Urinary bladder (tissue), 4 donors: ENCODE results near the gene SH3PXD2B. TPM values are rescaled to one million over a fixed set of nuclear protein-coding genes. Genes with fewer than 3 reads are reported as not detected.

Source experiments
- DNase-seq: peaks from one replicate; pipeline ENCODE4 v3.0.0-alpha.2; 2015; ENCODE audit errors: extremely low spot score
- H3K27ac ChIP-seq: one replicate; pipeline ENCODE4 v1.5.1; 2013; ENCODE audit warnings: low read depth, mild to moderate bottlenecking, moderate library complexity
- H3K36me3 ChIP-seq: one replicate; pipeline ENCODE4 v1.6.1; 2013; ENCODE audit warnings: mild to moderate bottlenecking, moderate library complexity; ENCODE audit not compliant: insufficient read depth
- H3K4me1 ChIP-seq: one replicate; pipeline ENCODE4 v1.6.1; 2013; ENCODE audit warnings: mild to moderate bottlenecking, moderate library complexity; ENCODE audit not compliant: insufficient read depth
- H3K4me3 ChIP-seq: one replicate; pipeline ENCODE4 v1.5.1; 2013; ENCODE audit warnings: low read depth, low read length
- WGBS: extraction: QIAGEN DNeasy Blood & Tissue Kit; methylation state at CpG from one replicate; pipeline ENCODE4 v1.1.7; 2013; 5-methylcytosine and 5-hydroxymethylcytosine counted together
- polyA plus RNA-seq: library from polyadenylated mRNA; stranded (reverse); fragments of 200-250 nt; gene quantifications from one replicate; pipeline ENCODE4 v1.2.3, GENCODE V29; 2013
- total RNA-seq: library from RNA; depleted of rRNA; stranded (reverse); fragments of >200 nt; gene quantifications from one replicate; pipeline ENCODE4 v1.2.3, GENCODE V29; 2014
- donor health status: healthy with polysubstance abuse.
- donor health status: healthy.

The SH3PXD2B gene
- total and polyA plus RNA-seq, 2 donors = 24.3 to 39.4 TPM

- no peak for DNase-seq
- WGBS = 94% methylated on average over 14 of the region's 14 CpGs
- no peak overlapping the region for H3K4me3 ChIP-seq
- no peaks in the 10 kb centered on the region for H3K36me3 ChIP-seq
- H3K27ac ChIP-seq = no peak overlapping the region
- H3K4me1 ChIP-seq = no peaks in the 10 kb centered on the region
Observed at GRCh38 chr5:172492097-172492840, 37.9 kb upstream of the SH3PXD2B start.

- Histone ChIP-seq H3K27ac (no peak overlapping the region), H3K36me3 (no peaks in the 10 kb centered on the region), H3K4me3 (no peak overlapping the region), H3K4me1 (no peaks in the 10 kb centered on the region)
- no peak for DNase-seq
- 87% methylated on average over 8 of the region's 8 CpGs for WGBS
Observed at GRCh38 chr5:172491481-172491880, 37.2 kb upstream of the SH3PXD2B start.

DNA sequence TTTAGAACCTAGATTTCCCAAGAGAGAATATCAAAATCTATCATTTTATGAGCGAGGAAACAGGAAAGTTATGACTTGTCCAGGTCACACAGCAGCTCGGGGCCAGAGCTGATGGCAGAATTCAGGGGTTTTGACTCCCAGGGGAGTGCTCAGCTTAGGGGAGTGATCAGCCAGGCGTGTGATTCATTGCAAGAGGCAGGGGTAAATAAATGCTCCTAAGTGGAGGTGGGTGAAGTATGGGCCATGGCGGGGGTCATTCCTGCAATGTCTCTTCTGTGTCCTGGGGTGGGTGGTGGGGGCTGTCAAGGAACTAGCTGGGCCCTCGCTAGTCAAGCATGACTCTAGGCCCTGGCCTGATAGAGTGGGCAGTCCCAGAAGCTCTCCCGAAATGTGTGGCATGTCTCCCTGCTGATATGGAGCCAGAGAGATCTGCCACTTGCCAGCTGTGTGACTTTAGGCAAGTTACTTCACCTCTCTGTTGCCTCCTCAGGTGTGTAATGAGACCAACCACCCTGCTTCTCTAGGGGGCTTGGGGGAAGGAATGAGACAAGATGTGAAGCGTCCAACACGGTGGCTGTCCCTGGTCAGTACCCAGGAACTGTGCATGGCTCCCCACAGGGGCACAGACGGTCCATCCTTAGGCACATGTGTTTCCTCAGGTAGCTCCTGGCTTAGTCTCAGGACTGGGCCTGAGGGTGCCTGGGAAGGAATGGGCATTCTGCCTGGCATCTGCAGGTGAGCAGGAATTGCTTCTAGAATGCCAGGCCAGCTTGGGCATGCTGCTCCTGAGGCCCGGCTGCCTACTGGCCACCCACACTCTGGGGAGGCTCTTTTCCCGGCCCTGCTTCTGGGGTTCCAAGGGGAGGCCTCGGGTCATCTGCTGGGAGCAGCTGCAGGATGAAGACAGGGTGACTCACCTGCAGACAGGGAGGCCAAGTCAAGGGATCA lies 36.5 kb upstream of the SH3PXD2B start:
- Histone ChIP-seq H3K36me3 (no peaks in the 10 kb centered on the region), H3K4me3 (no peak overlapping the region), H3K27ac (no peak overlapping the region), H3K4me1 (no peaks in the 10 kb centered on the region)
- DNase-seq = no peak
- WGBS = 86% methylated on average over 12 of the region's 12 CpGs

- Histone ChIP-seq H3K4me3 (no peak overlapping the region), H3K36me3 (no peaks in the 10 kb centered on the region), H3K27ac (no peak overlapping the region), H3K4me1 (no peaks in the 10 kb centered on the region)
- no peak for DNase-seq
- WGBS = 90% methylated on average over 14 of the region's 14 CpGs
Observed at GRCh38 chr5:172488221-172488620, 33.9 kb upstream of the SH3PXD2B start.

DNA sequence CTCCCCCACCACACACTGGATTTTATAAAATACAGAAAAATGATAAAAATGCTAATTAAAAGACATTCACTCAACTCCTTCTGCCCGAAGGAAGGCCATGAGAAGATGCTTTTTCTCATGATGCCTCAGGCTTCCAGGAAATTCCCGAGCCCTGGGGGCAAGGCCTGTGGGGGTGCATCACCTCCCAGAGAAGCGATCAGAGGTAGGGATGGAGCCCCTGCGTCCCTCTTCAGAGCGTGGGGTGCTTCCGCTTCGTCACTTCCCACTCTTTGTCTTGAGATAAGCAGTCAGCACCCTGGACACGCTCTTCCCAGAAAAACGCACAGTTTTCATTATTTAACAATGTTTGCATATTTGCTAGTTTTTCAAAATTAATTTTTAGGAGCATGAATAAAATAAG lies 33.3 kb upstream of the SH3PXD2B start:
- no peak for DNase-seq
- no peak overlapping the region for H3K27ac ChIP-seq
- no peaks in the 10 kb centered on the region for H3K4me1 ChIP-seq
- no peaks in the 10 kb centered on the region for H3K36me3 ChIP-seq
- 81% methylated on average over 9 of the region's 9 CpGs for WGBS
- no peak overlapping the region for H3K4me3 ChIP-seq

- DNase-seq = no peak
Observed at GRCh38 chr5:172486912-172487311, 32.6 kb upstream of the SH3PXD2B start.

GRCh38 chr5:172486451-172486850 lies 32.1 kb upstream of the SH3PXD2B start:
- Histone ChIP-seq H3K27ac (no peak overlapping the region), H3K4me1 (no peaks in the 10 kb centered on the region), H3K4me3 (no peak overlapping the region), H3K36me3 (no peaks in the 10 kb centered on the region)
- WGBS = 87% methylated on average over 12 of the region's 12 CpGs
- DNase-seq = no peak

More at GRCh38 chr5:172486912-172487311, 32.6 kb upstream of the SH3PXD2B start:
- Histone ChIP-seq H3K4me3 (no peak overlapping the region), H3K27ac (no peak overlapping the region), H3K36me3 (no peaks in the 10 kb centered on the region), H3K4me1 (no peaks in the 10 kb centered on the region)
- WGBS = 94% methylated on average over 5 of the region's 5 CpGs

DNA sequence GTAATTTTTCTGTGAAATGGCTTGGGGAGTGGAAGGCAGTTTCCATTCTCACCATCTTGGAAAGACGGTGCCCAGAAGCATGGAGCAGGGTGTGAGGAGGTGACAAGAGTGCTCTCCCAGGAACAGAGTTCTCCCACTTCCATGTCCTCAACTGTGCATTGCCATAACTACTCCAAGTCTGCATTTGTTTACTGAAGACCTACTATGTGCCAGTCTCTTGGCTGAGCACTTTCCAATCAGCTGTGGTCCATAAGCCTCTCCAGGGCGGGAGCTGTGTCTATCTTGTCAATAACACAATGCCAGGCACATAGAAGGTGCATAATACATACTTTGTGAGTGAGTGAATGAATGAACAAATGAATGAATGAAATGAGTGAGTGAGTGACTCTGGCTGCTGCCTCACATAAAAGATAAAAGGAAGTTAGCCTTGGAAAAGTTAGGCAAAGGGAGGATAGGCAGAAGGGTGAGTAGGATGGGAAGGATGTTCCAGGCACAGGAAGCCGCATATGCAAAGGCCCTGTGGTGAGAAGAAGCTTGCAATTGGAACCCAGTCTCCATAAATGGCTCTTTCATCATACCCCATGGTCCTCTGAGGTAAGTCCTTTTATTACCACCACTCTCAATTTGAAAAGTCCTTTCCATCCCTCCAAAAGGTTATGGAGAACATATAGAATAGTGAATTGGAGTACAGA lies 31.3 kb upstream of the SH3PXD2B start:
- WGBS = 97% methylated on average over 3 of the region's 3 CpGs
- no peak for DNase-seq
- Histone ChIP-seq H3K27ac (no peak overlapping the region), H3K4me3 (no peak overlapping the region), H3K36me3 (no peaks in the 10 kb centered on the region), H3K4me1 (no peaks in the 10 kb centered on the region)

GRCh38 chr5:172484664-172485063 lies 30.3 kb upstream of the SH3PXD2B start:
- Histone ChIP-seq H3K4me1 (no peaks in the 10 kb centered on the region), H3K36me3 (no peaks in the 10 kb centered on the region), H3K27ac (no peak overlapping the region), H3K4me3 (no peak overlapping the region)
- DNase-seq = no peak
- WGBS = 79% methylated on average over 9 of the region's 9 CpGs

DNA sequence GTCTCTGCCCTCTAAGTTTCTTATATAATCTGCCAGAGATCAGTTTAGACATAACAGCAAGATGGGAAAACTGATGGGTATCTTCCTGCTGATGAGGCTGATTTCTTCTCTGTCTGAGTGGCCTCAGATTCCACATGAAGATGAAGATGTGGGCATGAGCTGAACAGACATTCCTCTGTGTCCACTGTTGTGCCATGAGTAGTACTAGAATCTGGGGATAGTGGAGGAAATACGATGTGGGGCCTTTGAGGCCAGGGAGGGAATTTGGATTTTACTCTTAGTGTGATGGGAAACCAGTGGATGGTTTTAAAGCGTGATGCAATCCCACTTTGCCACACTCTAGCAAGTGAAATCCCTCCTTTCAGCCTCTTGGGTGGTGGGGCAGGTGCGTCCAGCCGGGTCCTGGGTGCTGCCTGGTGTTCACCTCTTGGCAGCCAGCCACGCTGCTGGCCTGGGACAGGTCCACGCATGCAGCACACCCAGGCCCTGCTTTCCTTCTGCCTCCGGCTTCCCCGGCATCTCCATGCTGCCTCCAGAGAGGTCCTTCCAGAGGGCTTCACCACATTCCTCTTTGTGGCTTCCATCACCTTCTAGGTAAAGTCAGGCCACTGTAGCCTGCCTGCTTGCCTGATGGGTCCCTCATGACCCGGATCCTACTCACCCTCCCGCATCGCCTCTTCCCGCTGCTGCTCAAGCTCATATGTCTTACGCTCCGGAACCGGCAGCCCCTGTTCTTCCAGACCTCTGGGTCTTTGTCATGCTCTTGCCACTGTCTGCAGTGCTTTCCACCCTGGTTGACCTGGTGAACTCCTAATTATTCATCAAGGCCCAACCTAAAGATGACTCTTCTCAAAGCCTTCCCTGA lies 28.1 kb upstream of the SH3PXD2B start:
- no peak overlapping the region for H3K27ac ChIP-seq
- no peak overlapping the region for H3K4me3 ChIP-seq
- H3K36me3 ChIP-seq = no peaks in the 10 kb centered on the region
- H3K4me1 ChIP-seq = no peaks in the 10 kb centered on the region
- WGBS = 86% methylated on average over 15 of the region's 15 CpGs
- no peak for DNase-seq

GRCh38 chr5:172481011-172481800 lies 26.9 kb upstream of the SH3PXD2B start:
- Histone ChIP-seq H3K36me3 (no peaks in the 10 kb centered on the region), H3K27ac (no peak overlapping the region), H3K4me1 (no peaks in the 10 kb centered on the region), H3K4me3 (no peak overlapping the region)
- WGBS = 81% methylated on average over 10 of the region's 10 CpGs
- DNase-seq = no peak

GRCh38 chr5:172479784-172480115 lies 25.4 kb upstream of the SH3PXD2B start:
- H3K27ac ChIP-seq = no peak overlapping the region
- WGBS = 91% methylated on average over 5 of the region's 5 CpGs

More at GRCh38 chr5:172479784-172480115, 25.4 kb upstream of the SH3PXD2B start:
- Histone ChIP-seq H3K36me3 (no peaks in the 10 kb centered on the region), H3K4me1 (no peaks in the 10 kb centered on the region), H3K4me3 (no peak overlapping the region)
- no peak for DNase-seq
